ENCODE results near the gene PPEF2. TPM values are rescaled to one million over a fixed set of nuclear protein-coding genes. Genes with fewer than 3 reads are reported as not detected.

Gene PPEF2
- total RNA-seq, 1 experiment from 2014 or later: not detected

- no peak for TF ChIP-seq EZH2 (IDR thresholded peaks at IDR 0.05; ENCODE audit: low read depth)
- TF ChIP-seq CTCF (conservative IDR thresholded peaks at IDR 0.05): no peak
- 0 out of 2 replicates have a peak, but pooled peaks cover 4% of the 10 kb centered on the region for H3F3A ChIP-seq (ENCODE audit: insufficient read depth, low read depth)
- no peaks in the 10 kb centered on the region for H3K9me2 ChIP-seq (ENCODE audit: insufficient read depth)
- no TSS peak for BruUV-seq (replicated peaks)
- no peak for DNase-seq
- H3K79me2 ChIP-seq (ENCODE audit: low read depth): no peaks in the 10 kb centered on the region
- no peak overlapping the region for H3K4me2 ChIP-seq
- H3K27ac ChIP-seq: no peak overlapping the region
- POLR2A ChIA-PET (ENCODE audit: unreplicated experiment): interaction anchor here (0.7 kb wide), 1 partner anchor 18 kb away, joined by 5 read pairs; no protein-coding TSS in a partner anchor
- H3K9me3 ChIP-seq (ENCODE audit: insufficient read depth, low read depth): no peaks in the 10 kb centered on the region
- H3K27me3 ChIP-seq (ENCODE audit: insufficient read depth, low read depth): no peaks in the 10 kb centered on the region
- intact Hi-C loops (cut with micrococcal nuclease; ENCODE audit: unreplicated experiment): no loop called here
- H3K36me3 ChIP-seq (ENCODE audit: low read depth): no peaks in the 10 kb centered on the region
- no peak overlapping the region for H3K4me3 ChIP-seq
- no peak overlapping the region for H2AFZ ChIP-seq
- no peaks in the 10 kb centered on the region for H3K4me1 ChIP-seq (replicated peaks; ENCODE audit: insufficient read depth)
- CTCF ChIA-PET: no interaction called here
- H4K20me1 ChIP-seq (ENCODE audit: insufficient read depth): no peaks in the 10 kb centered on the region
These were observed 78.4 kb downstream of the PPEF2 start for GRCh38 chr4:75823812-75824211.

DNA sequence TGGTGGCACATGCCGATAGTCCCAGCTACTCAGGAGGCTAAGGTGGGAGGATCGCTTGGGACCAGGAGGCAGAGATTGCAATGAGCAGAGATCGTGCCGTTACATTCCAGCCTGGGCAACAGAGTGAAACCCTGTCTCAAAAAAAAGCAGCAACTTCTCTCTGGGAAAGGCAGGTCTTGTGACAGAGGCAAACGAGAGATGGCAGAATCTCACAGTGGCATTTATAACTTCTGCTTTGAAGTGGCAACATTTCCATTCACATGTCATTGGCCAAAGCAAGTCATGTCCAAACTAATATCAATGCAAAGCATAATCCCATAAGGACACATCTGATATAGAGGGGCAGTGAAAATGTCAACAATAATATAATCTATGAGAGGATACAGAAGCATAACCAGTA lies 79.8 kb downstream of the PPEF2 start:
- Histone ChIP-seq H3K4me1 (replicated peaks; ENCODE audit: insufficient read depth) (no peaks in the 10 kb centered on the region), H3K4me3 (no peak overlapping the region), H3K9me2 (ENCODE audit: insufficient read depth) (no peaks in the 10 kb centered on the region), H3K79me2 (ENCODE audit: low read depth) (no peaks in the 10 kb centered on the region), H3K27me3 (ENCODE audit: insufficient read depth, low read depth) (no peaks in the 10 kb centered on the region), H3K9me3 (ENCODE audit: insufficient read depth, low read depth) (no peaks in the 10 kb centered on the region), H3K4me2 (no peak overlapping the region), H3K27ac (no peak overlapping the region), H3K36me3 (ENCODE audit: low read depth) (no peaks in the 10 kb centered on the region), H2AFZ (no peak overlapping the region), H3F3A (ENCODE audit: insufficient read depth, low read depth) (0 out of 2 replicates have a peak, but pooled peaks cover 4% of the 10 kb centered on the region), H4K20me1 (ENCODE audit: insufficient read depth) (no peaks in the 10 kb centered on the region)
- POLR2A ChIA-PET (ENCODE audit: unreplicated experiment): no interaction called here
- DNase-seq: no peak
- TF ChIP-seq CTCF (conservative IDR thresholded peaks at IDR 0.05) (no peak), EZH2 (IDR thresholded peaks at IDR 0.05; ENCODE audit: low read depth) (no peak)
- BruUV-seq (replicated peaks): no TSS peak
- intact Hi-C loops (cut with micrococcal nuclease; ENCODE audit: unreplicated experiment): no loop called here
- CTCF ChIA-PET: no interaction called here

DNA sequence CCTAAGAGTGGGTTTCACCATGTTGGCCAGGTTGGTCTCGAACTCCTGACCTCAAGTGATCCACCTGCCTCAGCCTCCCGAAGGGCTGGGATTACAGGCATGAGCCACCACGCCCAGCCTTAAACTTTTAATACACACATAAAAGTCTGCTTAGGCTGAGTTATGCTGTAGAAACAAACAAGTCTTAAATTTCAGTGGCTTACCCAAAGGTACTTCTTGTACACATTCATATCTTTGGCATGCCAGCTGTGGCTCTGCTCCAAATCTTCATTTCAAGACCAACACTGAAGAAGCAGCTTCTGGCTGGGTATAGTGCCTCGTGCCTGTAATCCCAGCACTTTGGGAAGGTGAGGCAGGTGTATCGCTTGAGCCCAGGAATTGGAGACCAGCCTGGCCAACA lies 80.3 kb downstream of the PPEF2 start:
- CTCF ChIA-PET: no interaction called here
- no TSS peak for BruUV-seq (replicated peaks)
- DNase-seq: no peak

More for the DNA sequence above, 80.3 kb downstream of the PPEF2 start:
- H3F3A ChIP-seq (ENCODE audit: insufficient read depth, low read depth): 0 out of 2 replicates have a peak, but pooled peaks cover 4% of the 10 kb centered on the region
- no peaks in the 10 kb centered on the region for H3K9me3 ChIP-seq (ENCODE audit: insufficient read depth, low read depth)
- H2AFZ ChIP-seq: no peak overlapping the region
- H3K9me2 ChIP-seq (ENCODE audit: insufficient read depth): no peaks in the 10 kb centered on the region
- no peak for TF ChIP-seq CTCF (conservative IDR thresholded peaks at IDR 0.05)
- TF ChIP-seq EZH2 (IDR thresholded peaks at IDR 0.05; ENCODE audit: low read depth): no peak
- H3K27ac ChIP-seq: no peak overlapping the region
- no peaks in the 10 kb centered on the region for H4K20me1 ChIP-seq (ENCODE audit: insufficient read depth)
- H3K4me3 ChIP-seq: no peak overlapping the region
- POLR2A ChIA-PET (ENCODE audit: unreplicated experiment): no interaction called here
- H3K4me2 ChIP-seq: no peak overlapping the region
- H3K4me1 ChIP-seq (replicated peaks; ENCODE audit: insufficient read depth): no peaks in the 10 kb centered on the region
- no peaks in the 10 kb centered on the region for H3K27me3 ChIP-seq (ENCODE audit: insufficient read depth, low read depth)
- intact Hi-C loops (cut with micrococcal nuclease; ENCODE audit: unreplicated experiment): no loop called here
- H3K79me2 ChIP-seq (ENCODE audit: low read depth): no peaks in the 10 kb centered on the region
- no peaks in the 10 kb centered on the region for H3K36me3 ChIP-seq (ENCODE audit: low read depth)

Data from PC-9 (cell line).